GM12878 (cell line): ENCODE results near the gene USP25.
A peak's percentile ranks its signal among the peaks of the same experiment; 100 is the strongest.

Experiments used
- BHLHE40 ChIP-seq, 2 experiments: fragments of 450-650 bp in 1 of 2; IDR thresholded peaks; 2 replicates each; pipeline ENCODE4 v1.6.1; 2011 to 2017; ENCODE audit warnings: low read depth in 2 of 2, borderline replicate concordance in 1 of 2, improper control_type of control experiment in 1 of 2, low read length in 1 of 2, mild to moderate bottlenecking in 1 of 2
- CREM ChIP-seq: IDR thresholded peaks from 2 replicates; pipeline ENCODE4 v1.6.1; 2014; ENCODE audit warnings: antibody characterized with exemption, low read depth
- POLR2A ChIP-seq: IDR thresholded peaks from 2 replicates; pipeline ENCODE4 v1.6.1; 2011; ENCODE audit warnings: low read depth, mild to moderate bottlenecking, low read length
- SIX5 ChIP-seq: IDR thresholded peaks from 2 replicates; pipeline ENCODE4 v1.6.1; 2011; ENCODE audit warnings: mild to moderate bottlenecking, low read depth, low read length, moderate library complexity; ENCODE audit not compliant: severe bottlenecking
- SP1 ChIP-seq: IDR thresholded peaks from one replicate; pipeline ENCODE4 v1.6.1; 2011; ENCODE audit warnings: low read depth, low read length
- SRF ChIP-seq, 2 experiments: IDR thresholded peaks; 2 replicates each; pipeline ENCODE4 v1.6.1; 2011; ENCODE audit warnings: low read depth in 2 of 2, low read length in 2 of 2, mild to moderate bottlenecking in 1 of 2, moderate library complexity in 1 of 2
- TAF1 ChIP-seq: IDR thresholded peaks from 2 replicates; pipeline ENCODE4 v1.6.1; 2011; ENCODE audit warnings: mild to moderate bottlenecking, low read depth, low read length, borderline replicate concordance
- TF ChIP-seq, protein P1 (sequence below), 3 experiments: IDR thresholded peaks in 2 of 3; conservative IDR thresholded peaks in 1 of 3; 2 replicates each; pipeline ENCODE4 v1.5.1; 2011; ENCODE audit warnings: low read depth in 3 of 3, low read length in 3 of 3, mild to moderate bottlenecking in 3 of 3, control low read depth in 2 of 3, moderate library complexity in 2 of 3, inconsistent platforms in 1 of 3, mixed read lengths in 1 of 3; ENCODE audit not compliant: control insufficient read depth in 2 of 3, insufficient read depth in 1 of 3; ENCODE audit errors: extremely low read depth in 1 of 3

DNA sequence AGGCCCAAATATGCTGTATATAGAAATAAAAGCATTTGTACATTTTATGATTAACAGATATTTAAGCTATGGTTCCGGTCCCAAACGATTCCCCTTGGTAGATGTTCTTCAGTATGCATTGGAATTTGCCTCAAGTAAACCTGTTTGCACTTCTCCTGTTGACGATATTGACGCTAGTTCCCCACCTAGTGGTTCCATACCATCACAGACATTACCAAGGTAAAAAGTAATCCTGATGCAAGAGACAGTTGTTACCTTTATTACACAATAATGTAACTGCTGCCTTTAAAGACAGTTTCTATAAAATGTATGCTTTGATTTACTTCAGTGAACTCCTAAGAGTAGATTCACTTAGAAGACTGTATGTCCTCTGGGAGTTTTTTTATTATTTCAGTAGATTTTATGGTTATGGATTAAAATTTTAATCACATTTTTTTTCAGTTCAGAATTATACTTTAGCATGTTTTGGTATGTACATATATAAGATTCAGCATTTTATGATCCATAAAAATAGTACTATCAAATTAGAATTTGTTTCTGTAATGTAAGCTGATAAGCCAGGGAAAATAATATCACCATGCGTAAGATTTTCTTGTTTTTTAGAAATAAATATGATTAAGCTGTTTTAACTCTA lies 96.5 kb downstream of the USP25 start:
- TF ChIP-seq POLR2A (no peak), SP1 (no peak), TAF1 (no peak), CREM (no peak), BHLHE40 (IDR thresholded peaks at IDR 0.05; ENCODE audit: borderline replicate concordance in 1 of 2, low read depth in 2 of 2, low read length in 1 of 2) (no peak), SRF (IDR thresholded peaks at IDR 0.05; ENCODE audit: low read depth in 2 of 2, low read length in 2 of 2) (no peak), SIX5 (no peak)
- TF ChIP-seq, protein P1, sequence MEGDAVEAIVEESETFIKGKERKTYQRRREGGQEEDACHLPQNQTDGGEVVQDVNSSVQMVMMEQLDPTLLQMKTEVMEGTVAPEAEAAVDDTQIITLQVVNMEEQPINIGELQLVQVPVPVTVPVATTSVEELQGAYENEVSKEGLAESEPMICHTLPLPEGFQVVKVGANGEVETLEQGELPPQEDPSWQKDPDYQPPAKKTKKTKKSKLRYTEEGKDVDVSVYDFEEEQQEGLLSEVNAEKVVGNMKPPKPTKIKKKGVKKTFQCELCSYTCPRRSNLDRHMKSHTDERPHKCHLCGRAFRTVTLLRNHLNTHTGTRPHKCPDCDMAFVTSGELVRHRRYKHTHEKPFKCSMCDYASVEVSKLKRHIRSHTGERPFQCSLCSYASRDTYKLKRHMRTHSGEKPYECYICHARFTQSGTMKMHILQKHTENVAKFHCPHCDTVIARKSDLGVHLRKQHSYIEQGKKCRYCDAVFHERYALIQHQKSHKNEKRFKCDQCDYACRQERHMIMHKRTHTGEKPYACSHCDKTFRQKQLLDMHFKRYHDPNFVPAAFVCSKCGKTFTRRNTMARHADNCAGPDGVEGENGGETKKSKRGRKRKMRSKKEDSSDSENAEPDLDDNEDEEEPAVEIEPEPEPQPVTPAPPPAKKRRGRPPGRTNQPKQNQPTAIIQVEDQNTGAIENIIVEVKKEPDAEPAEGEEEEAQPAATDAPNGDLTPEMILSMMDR (IDR thresholded peaks at IDR 0.05 in 2 of 3, conservative IDR thresholded peaks at IDR 0.05 in 1 of 3; ENCODE audit: control insufficient read depth in 2 of 3, extremely low read depth in 1 of 3, insufficient read depth in 1 of 3, low read depth in 3 of 3, low read length in 3 of 3), result peak; percentile 50 to 79 (median 60); a peak in 5 of 6 replicates
